Effector memory CD4-positive, alpha-beta T cell (primary cell): ENCODE results near the gene SAMD11.
A peak's percentile ranks its signal among the peaks of the same experiment; 100 is the strongest.

Experiments used
- DNase-seq, 3 donors: peaks; one replicate each; pipeline ENCODE4 v3.0.0-alpha.2; 2020
- H3K27ac ChIP-seq: 2 replicates; pipeline ENCODE4 v1.7.0; 2013; ENCODE audit warnings: mild to moderate bottlenecking, low read length, moderate library complexity; ENCODE audit not compliant: insufficient read depth, poor library complexity, severe bottlenecking
- H3K27me3 ChIP-seq: replicated peaks from 2 replicates; pipeline ENCODE4 v1.7.0; 2013; ENCODE audit warnings: mild to moderate bottlenecking, low read length; ENCODE audit not compliant: insufficient read depth, control insufficient read depth, poor library complexity, severe bottlenecking
- H3K36me3 ChIP-seq: 2 replicates; pipeline ENCODE4 v1.7.0; 2013; ENCODE audit warnings: mild to moderate bottlenecking, low read length, moderate library complexity; ENCODE audit not compliant: control insufficient read depth, insufficient read depth
- H3K4me1 ChIP-seq: 2 replicates; pipeline ENCODE4 v1.7.0; 2013; ENCODE audit warnings: low read length, mild to moderate bottlenecking; ENCODE audit not compliant: control insufficient read depth, insufficient read depth, poor library complexity, severe bottlenecking
- H3K4me3 ChIP-seq: 2 replicates; pipeline ENCODE4 v1.7.0; 2013; ENCODE audit warnings: low read length, low read depth, mild to moderate bottlenecking; ENCODE audit not compliant: insufficient read depth, poor library complexity, severe bottlenecking
- H3K9me3 ChIP-seq: 2 replicates; pipeline ENCODE4 v1.7.0; 2013; ENCODE audit warnings: mild to moderate bottlenecking, low read length, moderate library complexity; ENCODE audit not compliant: control insufficient read depth

Gene SAMD11

GRCh38 chr1:925561-926421 lies 2.1 kb downstream of the SAMD11 start:
- Histone ChIP-seq H3K27me3 (peaks cover 42% of the 10 kb centered on the region), H3K4me3 (peak overlapping the region; percentile 8), H3K36me3 (no peaks in the 10 kb centered on the region), H3K4me1 (peaks cover 28% of the 10 kb centered on the region), H3K9me3 (no peaks in the 10 kb centered on the region), H3K27ac (no peak overlapping the region)
- DNase-seq = no peak

- Histone ChIP-seq H3K9me3 (no peaks in the 10 kb centered on the region), H3K27me3 (peaks cover 34% of the 10 kb centered on the region), H3K36me3 (no peaks in the 10 kb centered on the region), H3K4me1 (peaks cover 23% of the 10 kb centered on the region), H3K4me3 (no peak overlapping the region), H3K27ac (no peak overlapping the region)
- DNase-seq = no peak
Observed at GRCh38 chr1:927234-927633, 3.5 kb downstream of the SAMD11 start.

GRCh38 chr1:927748-928147 lies 4.0 kb downstream of the SAMD11 start:
- no peaks in the 10 kb centered on the region for H3K36me3 ChIP-seq
- H3K27me3 ChIP-seq = peaks cover 34% of the 10 kb centered on the region
- no peak for DNase-seq
- H3K4me1 ChIP-seq = peaks cover 23% of the 10 kb centered on the region
- H3K9me3 ChIP-seq = no peaks in the 10 kb centered on the region
- no peak overlapping the region for H3K27ac ChIP-seq
- no peak overlapping the region for H3K4me3 ChIP-seq

- DNase-seq = no peak
- Histone ChIP-seq H3K4me3 (no peak overlapping the region), H3K27me3 (peaks cover 31% of the 10 kb centered on the region), H3K27ac (no peak overlapping the region), H3K9me3 (no peaks in the 10 kb centered on the region), H3K36me3 (no peaks in the 10 kb centered on the region), H3K4me1 (peaks cover 14% of the 10 kb centered on the region)
Observed at GRCh38 chr1:928825-929661, 5.3 kb downstream of the SAMD11 start.

GRCh38 chr1:929712-930632 lies 6.2 kb downstream of the SAMD11 start:
- Histone ChIP-seq H3K27ac (no peak overlapping the region), H3K27me3 (peaks cover 28% of the 10 kb centered on the region), H3K36me3 (no peaks in the 10 kb centered on the region), H3K4me3 (no peak overlapping the region), H3K4me1 (peaks cover 9% of the 10 kb centered on the region), H3K9me3 (no peaks in the 10 kb centered on the region)
- no peak for DNase-seq

GRCh38 chr1:930633-931138 lies 7.0 kb downstream of the SAMD11 start:
- peaks cover 3% of the 10 kb centered on the region for H3K4me1 ChIP-seq
- no peaks in the 10 kb centered on the region for H3K9me3 ChIP-seq
- no peak for DNase-seq
- H3K27ac ChIP-seq = no peak overlapping the region
- no peaks in the 10 kb centered on the region for H3K36me3 ChIP-seq
- peaks cover 31% of the 10 kb centered on the region for H3K27me3 ChIP-seq
- no peak overlapping the region for H3K4me3 ChIP-seq

- no peaks in the 10 kb centered on the region for H3K36me3 ChIP-seq
- DNase-seq = no peak
- H3K27ac ChIP-seq = no peak overlapping the region
- H3K4me1 ChIP-seq = no peaks in the 10 kb centered on the region
- H3K9me3 ChIP-seq = no peaks in the 10 kb centered on the region
- H3K27me3 ChIP-seq = peaks cover 27% of the 10 kb centered on the region
- no peak overlapping the region for H3K4me3 ChIP-seq
Observed at GRCh38 chr1:931380-932172, 7.9 kb downstream of the SAMD11 start.

GRCh38 chr1:932173-932510 lies 8.4 kb downstream of the SAMD11 start:
- H3K36me3 ChIP-seq = no peaks in the 10 kb centered on the region
- H3K27me3 ChIP-seq = peaks cover 25% of the 10 kb centered on the region
- no peaks in the 10 kb centered on the region for H3K9me3 ChIP-seq
- H3K27ac ChIP-seq = no peak overlapping the region
- no peak for DNase-seq
- no peak overlapping the region for H3K4me3 ChIP-seq
- H3K4me1 ChIP-seq = no peaks in the 10 kb centered on the region
